Naive B cell (primary cell): ENCODE results near the gene CD40LG. TPM values are rescaled to one million over a fixed set of nuclear protein-coding genes. Genes with fewer than 3 reads are reported as not detected.

ENCODE experiments used
- ATAC-seq, 2 donors: fragments of 150-1000 bp; cut with Tn5 transposase; 2 replicates each; pipeline ENCODE4 v1.10.0; 2021; ENCODE audit warnings: low read depth in 2 of 2, mild to moderate bottlenecking in 2 of 2, moderate library complexity in 2 of 2
- DNase-seq: peaks from one replicate; pipeline ENCODE4 v3.0.0; 2022
- H3K27ac Mint-ChIP-seq, 6 donors: one replicate each; pipeline ENCODE4 v1.8.0; 2020 to 2022; ENCODE audit warnings: mild to moderate bottlenecking in 6 of 6, mixed read lengths in 6 of 6, moderate library complexity in 5 of 6, inconsistent platforms in 2 of 6
- H3K27me3 Mint-ChIP-seq, 3 donors: one replicate each; pipeline ENCODE4 v1.8.0; 2021 to 2022; ENCODE audit warnings: mixed read lengths in 3 of 3, mild to moderate bottlenecking in 1 of 3
- H3K36me3 Mint-ChIP-seq, 2 donors: one replicate each; pipeline ENCODE4 v1.8.0; 2020 to 2022; ENCODE audit warnings: mixed read lengths in 2 of 2, inconsistent platforms in 1 of 2, mild to moderate bottlenecking in 1 of 2
- H3K4me1 Mint-ChIP-seq, 3 donors: one replicate each; pipeline ENCODE4 v1.8.0; 2020 to 2022; ENCODE audit warnings: mixed read lengths in 3 of 3, inconsistent platforms in 1 of 3, mild to moderate bottlenecking in 1 of 3, moderate library complexity in 1 of 3
- H3K4me3 Mint-ChIP-seq, 8 donors: one replicate each; pipeline ENCODE4 v1.8.0; 2020 to 2022; ENCODE audit warnings: mild to moderate bottlenecking in 8 of 8, mixed read lengths in 8 of 8, moderate library complexity in 8 of 8, inconsistent platforms in 2 of 8
- H3K9me3 Mint-ChIP-seq, 7 donors: one replicate each; pipeline ENCODE4 v1.8.0; 2020 to 2022; ENCODE audit warnings: mixed read lengths in 7 of 7, mild to moderate bottlenecking in 5 of 7, inconsistent platforms in 2 of 7, moderate library complexity in 1 of 7
- polyA plus RNA-seq, 6 donors: library from polyadenylated mRNA; unstranded; fragments of 300-500 nt; fragmentation: Illumina TruSeq; gene quantifications; one replicate each; pipeline ENCODE4 v1.2.3, GENCODE V29; 2021; ENCODE audit warnings: low read depth in 6 of 6

The CD40LG gene
- polyA plus RNA-seq = under 1 TPM in 1 of 6 donors, not detected in 5; 0.32 TPM

DNA sequence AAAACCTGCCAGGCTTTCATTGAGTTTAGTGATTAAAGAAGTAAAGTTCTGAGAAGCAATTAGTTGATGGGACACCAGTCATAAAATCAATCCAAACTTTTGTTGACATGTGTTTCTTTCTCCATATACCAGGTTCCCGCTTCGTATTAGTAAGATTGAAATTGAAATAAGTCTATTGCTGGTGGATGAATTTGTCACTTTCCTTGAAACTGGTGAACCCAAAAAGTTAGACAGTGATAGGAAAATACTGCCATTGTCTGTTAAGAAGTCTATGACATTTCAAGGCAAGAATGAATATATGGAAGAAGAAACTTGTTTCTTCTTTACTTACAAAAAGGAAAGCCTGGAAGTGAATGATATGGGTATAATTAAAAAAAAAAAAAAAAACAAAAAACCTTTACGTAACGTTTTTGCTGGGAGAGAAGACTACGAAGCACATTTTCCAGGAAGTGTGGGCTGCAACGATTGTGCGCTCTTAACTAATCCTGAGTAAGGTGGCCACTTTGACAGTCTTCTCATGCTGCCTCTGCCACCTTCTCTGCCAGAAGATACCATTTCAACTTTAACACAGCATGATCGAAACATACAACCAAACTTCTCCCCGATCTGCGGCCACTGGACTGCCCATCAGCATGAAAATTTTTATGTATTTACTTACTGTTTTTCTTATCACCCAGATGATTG, at the start of gene CD40LG:
CD40LG (plus strand) TSS at position 482 of the 684 bp plus-strand sequence; CDS start at position 573, 91 bp downstream.
- Mint-ChIP-seq H3K9me3 (peaks cover 0 to 4% (median 0%) of the 10 kb centered on the region in 7 donors), H3K4me3 (no peak within 1 kb of the TSS), H3K27me3 (no peaks in the 10 kb centered on the region), H3K4me1 (no peaks in the 10 kb centered on the region), H3K36me3 (peaks cover 0 to 6% of the 10 kb centered on the region in 2 donors), H3K27ac (no peak within 1 kb of the TSS)
- no peak for DNase-seq
- ATAC-seq = no peak

DNA sequence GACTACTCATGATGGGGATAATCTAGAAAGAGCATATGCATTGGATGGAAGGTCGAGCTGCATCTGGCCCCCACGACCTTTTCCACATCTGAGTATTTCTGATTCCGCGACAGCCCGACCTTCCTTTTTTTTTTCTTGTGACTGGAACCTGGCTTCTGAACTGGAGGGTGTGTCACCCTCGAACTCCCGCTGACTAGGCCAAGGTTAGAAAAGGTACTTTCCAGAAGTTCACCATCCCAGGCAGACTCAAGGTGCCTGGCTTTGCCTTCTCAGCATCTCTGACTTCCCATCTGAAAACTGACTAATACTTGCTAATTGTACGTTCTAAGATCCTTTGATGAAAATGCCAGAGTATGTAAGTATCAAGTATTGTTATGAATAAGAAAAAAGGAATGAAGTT, 49.3 kb upstream of the CD40LG start:
- Mint-ChIP-seq H3K9me3 (peaks cover 0 to 1% (median 0%) of the 10 kb centered on the region in 7 donors), H3K4me1 (no peaks in the 10 kb centered on the region), H3K36me3 (no peaks in the 10 kb centered on the region), H3K27ac (no peak overlapping the region), H3K4me3 (no peak overlapping the region), H3K27me3 (peaks cover 0 to 7% (median 3%) of the 10 kb centered on the region in 3 donors)
- ATAC-seq (no peak), DNase-seq (no peak)

DNA sequence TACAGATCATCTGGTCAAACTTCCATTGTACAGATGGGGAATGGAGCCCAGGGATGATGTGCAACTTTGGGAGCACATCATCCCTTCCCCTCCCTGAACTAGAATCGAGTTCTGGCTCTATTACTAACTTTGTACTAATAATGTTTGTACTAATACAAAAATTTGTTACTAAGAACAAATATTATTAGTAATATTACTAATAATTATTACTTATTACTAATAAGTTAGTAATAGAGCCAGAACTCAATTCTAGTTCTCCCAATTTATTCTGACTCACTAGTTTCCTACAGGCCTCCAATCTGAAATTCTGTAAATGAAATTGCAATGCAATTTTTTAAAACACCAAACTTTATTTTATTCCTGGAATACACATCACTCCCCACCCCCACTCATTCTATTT, 47.9 kb upstream of the CD40LG start:
- Mint-ChIP-seq H3K27me3 (peaks cover 0 to 7% (median 3%) of the 10 kb centered on the region in 3 donors), H3K9me3 (peaks cover 0 to 2% (median 0%) of the 10 kb centered on the region in 7 donors), H3K36me3 (no peaks in the 10 kb centered on the region), H3K4me3 (no peak overlapping the region), H3K4me1 (no peaks in the 10 kb centered on the region), H3K27ac (no peak overlapping the region)
- DNase-seq (no peak), ATAC-seq (no peak)

DNA sequence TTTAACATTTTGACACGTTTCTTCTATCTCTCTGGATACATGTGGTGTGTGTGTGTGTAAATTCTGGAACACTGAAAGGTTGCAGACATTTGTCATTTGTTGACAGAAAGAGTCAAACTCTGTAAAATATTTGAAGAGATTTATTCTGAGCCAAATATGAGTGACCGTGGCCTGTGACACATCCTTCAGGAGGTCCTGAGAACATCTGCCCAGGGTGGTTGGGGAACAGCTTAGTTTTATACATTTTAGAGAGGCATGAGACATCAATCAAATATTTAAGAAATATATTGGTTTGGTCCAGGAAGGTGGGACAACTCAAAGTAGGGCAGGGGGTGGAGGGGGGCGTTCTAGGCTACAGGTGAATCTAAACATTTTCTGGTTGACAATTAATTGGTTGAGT, 40.7 kb upstream of the CD40LG start:
- ATAC-seq (no peak), DNase-seq (no peak)
- Mint-ChIP-seq H3K4me1 (peaks cover 0 to 2% (median 0%) of the 10 kb centered on the region in 3 donors), H3K4me3 (no peak overlapping the region), H3K27me3 (peaks cover 0 to 8% (median 0%) of the 10 kb centered on the region in 3 donors), H3K27ac (peak overlapping the region in 1 of 6 donors; percentile 31), H3K36me3 (no peaks in the 10 kb centered on the region), H3K9me3 (peaks cover 0 to 2% (median 0%) of the 10 kb centered on the region in 7 donors)

DNA sequence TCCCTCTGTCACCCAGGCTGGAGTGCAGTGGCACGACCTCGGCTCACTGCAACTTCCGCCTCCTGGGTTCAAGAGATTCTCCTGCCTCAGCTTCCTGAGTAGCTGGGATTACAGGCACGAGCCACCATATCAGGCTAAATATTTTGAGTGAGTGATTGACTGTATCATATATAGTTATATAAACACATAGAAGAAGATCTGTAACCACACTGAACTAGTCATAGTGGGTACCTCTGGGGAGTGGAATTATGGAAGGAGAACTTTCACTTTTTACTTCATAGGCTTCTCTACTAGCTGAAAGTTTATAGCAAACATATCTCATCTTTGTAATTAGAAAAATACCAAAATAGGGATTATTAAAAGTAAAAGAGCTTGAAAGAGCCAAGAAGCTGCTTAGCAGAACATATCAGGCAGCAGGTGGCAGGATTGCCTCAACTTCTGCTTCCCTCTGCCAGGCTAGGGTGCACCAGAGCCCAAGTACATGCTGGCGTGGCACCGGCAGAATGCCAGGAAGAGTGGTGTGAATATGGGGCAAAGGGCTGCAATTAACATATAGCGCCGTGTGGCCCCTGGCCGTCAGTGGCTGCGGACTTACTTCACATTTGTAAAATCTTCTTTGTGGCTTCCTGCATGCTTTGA, 39.5 kb upstream of the CD40LG start:
- Mint-ChIP-seq H3K9me3 (peaks cover 0 to 2% (median 0%) of the 10 kb centered on the region in 7 donors), H3K4me3 (no peak overlapping the region), H3K4me1 (peaks cover 0 to 2% (median 0%) of the 10 kb centered on the region in 3 donors), H3K27me3 (peaks cover 0 to 8% (median 0%) of the 10 kb centered on the region in 3 donors), H3K36me3 (no peaks in the 10 kb centered on the region), H3K27ac (no peak overlapping the region)
- peak; percentile 35 to 52 for ATAC-seq
- peak; percentile 29 for DNase-seq

DNA sequence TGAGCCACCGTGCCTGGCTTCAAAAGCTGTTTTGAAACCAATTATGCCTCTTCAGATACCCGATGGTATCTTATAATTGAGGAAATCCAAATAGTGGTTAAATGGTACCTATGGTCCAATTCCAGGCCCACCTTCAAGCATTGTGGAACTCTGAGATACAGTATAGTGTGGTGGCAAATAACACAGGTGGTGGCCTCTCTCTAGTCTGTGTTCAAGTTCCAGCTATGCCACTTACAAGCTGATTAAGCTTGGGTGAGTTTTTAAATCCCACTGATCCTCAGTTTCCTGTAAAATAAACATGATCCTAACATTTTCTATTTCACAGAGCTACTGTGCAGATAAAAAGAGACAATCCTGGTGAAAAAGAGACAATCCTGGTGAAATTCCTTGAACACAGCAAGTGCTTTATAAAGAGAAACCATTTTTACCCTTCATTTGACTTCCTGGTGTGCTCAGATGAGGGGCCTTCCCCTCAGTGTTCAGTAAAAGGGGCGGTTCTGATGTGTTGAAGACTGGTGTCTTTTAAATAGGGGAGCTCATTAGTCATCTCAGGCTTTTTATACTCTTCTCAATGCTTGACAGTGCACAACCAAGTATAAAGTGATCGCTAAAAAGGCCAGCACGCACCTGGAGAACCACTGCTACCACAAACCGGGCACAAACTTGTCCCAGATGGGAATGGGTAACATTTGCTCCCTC, 30.8 kb upstream of the CD40LG start:
- ATAC-seq (no peak), DNase-seq (no peak)
- H3K4me3 Mint-ChIP-seq = peak overlapping the region in 1 of 8 donors; percentile 2
- H3K36me3 Mint-ChIP-seq = no peaks in the 10 kb centered on the region
- H3K27ac Mint-ChIP-seq = peak overlapping the region in 1 of 6 donors; percentile 74
- H3K9me3 Mint-ChIP-seq = peaks cover 0 to 2% (median 0%) of the 10 kb centered on the region in 7 donors
- H3K27me3 Mint-ChIP-seq = no peaks in the 10 kb centered on the region
- peaks cover 0 to 2% (median 0%) of the 10 kb centered on the region in 3 donors for H3K4me1 Mint-ChIP-seq

DNA sequence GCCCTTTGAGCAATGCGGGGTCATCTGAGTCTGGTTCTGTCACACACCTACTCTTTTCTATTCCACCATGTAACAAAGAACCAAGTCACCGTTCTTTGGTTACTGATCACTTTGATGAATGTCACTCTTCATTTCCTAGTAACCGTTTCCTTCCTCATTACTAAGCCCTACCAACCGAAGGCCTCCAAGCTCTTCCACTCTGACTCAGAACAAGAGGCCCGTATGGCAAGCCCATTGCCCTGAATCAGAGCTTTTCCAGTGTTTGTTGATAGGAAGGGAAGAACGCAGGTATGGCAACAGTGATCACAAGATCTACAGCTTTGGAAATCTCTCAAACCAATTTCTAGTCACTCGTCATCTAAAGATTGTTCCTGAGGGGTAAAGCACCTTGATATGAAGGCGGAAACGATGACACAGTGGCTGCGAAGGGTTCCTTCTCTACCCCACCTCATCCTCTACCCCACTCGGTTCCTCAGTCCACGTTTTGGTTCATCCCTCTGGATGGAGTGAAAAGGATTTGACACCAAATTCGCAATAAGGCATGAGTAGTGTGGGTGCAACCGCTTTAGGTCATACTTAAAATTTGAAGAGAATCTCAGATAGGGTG, 28.0 kb upstream of the CD40LG start:
- Mint-ChIP-seq H3K4me3 (no peak overlapping the region), H3K36me3 (peaks cover 0 to 7% of the 10 kb centered on the region in 2 donors), H3K4me1 (no peaks in the 10 kb centered on the region), H3K9me3 (peaks cover 0 to 2% (median 0%) of the 10 kb centered on the region in 7 donors), H3K27me3 (no peaks in the 10 kb centered on the region), H3K27ac (no peak overlapping the region)
- no peak for ATAC-seq
- no peak for DNase-seq

DNA sequence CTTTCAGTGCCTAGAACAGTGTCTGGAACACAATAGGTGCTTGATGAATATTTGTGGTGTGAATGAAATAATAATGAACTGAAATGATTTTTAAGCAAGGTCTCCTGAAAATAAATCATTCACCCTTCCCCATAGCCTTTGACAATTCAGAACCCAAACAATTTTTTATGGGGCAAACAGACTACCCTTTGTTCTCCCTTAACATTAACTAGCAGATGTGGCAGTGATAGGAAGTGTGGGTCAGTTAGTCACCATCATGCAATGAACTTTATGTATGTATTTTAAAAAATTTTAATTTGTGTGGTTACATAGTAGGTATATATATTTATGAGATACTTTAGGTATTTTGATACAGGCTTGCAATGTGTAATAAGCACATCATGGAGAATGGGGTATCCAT, 27.2 kb upstream of the CD40LG start:
- no peak overlapping the region for H3K27ac Mint-ChIP-seq
- H3K36me3 Mint-ChIP-seq = peaks cover 0 to 7% of the 10 kb centered on the region in 2 donors
- no peaks in the 10 kb centered on the region for H3K4me1 Mint-ChIP-seq
- peaks cover 0 to 2% (median 0%) of the 10 kb centered on the region in 7 donors for H3K9me3 Mint-ChIP-seq
- H3K27me3 Mint-ChIP-seq = no peaks in the 10 kb centered on the region
- DNase-seq (no peak), ATAC-seq (no peak)
- H3K4me3 Mint-ChIP-seq = no peak overlapping the region

DNA sequence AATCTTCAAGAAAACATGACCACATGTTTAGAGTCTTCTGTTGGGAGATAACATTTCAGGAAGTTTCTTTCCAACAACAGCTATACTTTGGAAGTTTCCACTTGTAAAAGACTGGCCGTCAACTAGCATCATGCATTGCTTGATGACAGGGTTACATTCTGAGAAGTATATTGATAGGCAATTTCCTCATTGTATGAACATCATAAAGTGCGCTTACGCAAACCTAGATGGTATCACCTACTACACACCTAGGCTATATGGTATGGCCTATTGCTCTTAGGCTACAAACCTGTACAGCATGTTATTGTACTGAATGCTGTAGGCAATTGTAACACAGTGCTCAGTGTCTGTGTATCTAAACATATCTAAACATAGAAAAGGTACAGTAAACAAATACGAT, 25.4 kb upstream of the CD40LG start:
- ATAC-seq = no peak
- H3K4me3 Mint-ChIP-seq = no peak overlapping the region
- peaks cover 0 to 7% of the 10 kb centered on the region in 2 donors for H3K36me3 Mint-ChIP-seq
- no peaks in the 10 kb centered on the region for H3K27me3 Mint-ChIP-seq
- no peaks in the 10 kb centered on the region for H3K4me1 Mint-ChIP-seq
- H3K9me3 Mint-ChIP-seq = peaks cover 0 to 2% (median 0%) of the 10 kb centered on the region in 7 donors
- no peak for DNase-seq
- no peak overlapping the region for H3K27ac Mint-ChIP-seq

DNA sequence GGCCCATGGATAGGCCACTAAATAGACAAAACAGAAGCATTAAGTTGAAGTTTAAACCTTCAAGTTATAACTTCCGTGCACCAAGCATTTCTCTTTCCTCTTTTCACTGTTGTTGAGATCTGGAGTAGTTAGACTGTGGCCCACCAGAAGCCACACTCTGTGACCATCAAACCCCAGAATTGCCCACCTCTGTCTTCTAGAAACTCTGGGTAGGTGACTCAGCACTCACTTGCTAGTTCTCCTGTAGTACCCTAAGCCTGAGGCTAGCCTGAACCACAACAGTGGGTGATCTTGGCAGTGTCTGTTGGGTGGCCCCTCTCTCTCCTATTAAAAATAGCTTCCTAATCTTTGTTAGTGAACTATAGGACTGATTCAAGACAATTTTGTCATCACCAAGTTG, 24.6 kb upstream of the CD40LG start:
- H3K4me1 Mint-ChIP-seq = no peaks in the 10 kb centered on the region
- no peak for DNase-seq
- H3K27me3 Mint-ChIP-seq = no peaks in the 10 kb centered on the region
- no peak overlapping the region for H3K27ac Mint-ChIP-seq
- H3K4me3 Mint-ChIP-seq = peak overlapping the region in 1 of 8 donors; percentile 76
- H3K9me3 Mint-ChIP-seq = peaks cover 0 to 2% (median 0%) of the 10 kb centered on the region in 7 donors
- H3K36me3 Mint-ChIP-seq = peaks cover 0 to 7% of the 10 kb centered on the region in 2 donors
- ATAC-seq = no peak

DNA sequence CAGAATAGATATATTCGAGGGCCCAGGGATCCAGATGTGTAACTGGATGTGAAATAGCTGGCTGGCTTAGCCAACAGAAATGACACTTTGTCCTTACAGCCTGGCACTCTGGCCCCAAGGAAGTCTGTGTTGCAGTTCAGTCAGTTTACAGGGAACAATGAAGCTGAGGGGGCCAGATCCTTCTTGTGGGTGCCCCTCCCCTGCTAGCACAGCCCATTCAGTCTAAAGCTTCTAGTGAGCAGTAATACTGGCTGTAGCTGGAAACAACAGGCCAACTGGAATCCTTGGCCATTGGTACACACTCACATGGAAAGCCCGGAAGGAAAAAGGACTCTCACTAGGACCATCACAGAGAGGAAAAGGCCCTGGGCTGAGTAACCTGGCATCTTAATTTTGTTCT, 22.7 kb upstream of the CD40LG start:
- no peak for DNase-seq
- ATAC-seq = no peak
- peak overlapping the region in 1 of 8 donors; percentile 48 for H3K4me3 Mint-ChIP-seq
- peaks cover 0 to 2% (median 0%) of the 10 kb centered on the region in 7 donors for H3K9me3 Mint-ChIP-seq
- no peaks in the 10 kb centered on the region for H3K27me3 Mint-ChIP-seq
- no peaks in the 10 kb centered on the region for H3K4me1 Mint-ChIP-seq
- no peak overlapping the region for H3K27ac Mint-ChIP-seq
- H3K36me3 Mint-ChIP-seq = peaks cover 0 to 7% of the 10 kb centered on the region in 2 donors

DNA sequence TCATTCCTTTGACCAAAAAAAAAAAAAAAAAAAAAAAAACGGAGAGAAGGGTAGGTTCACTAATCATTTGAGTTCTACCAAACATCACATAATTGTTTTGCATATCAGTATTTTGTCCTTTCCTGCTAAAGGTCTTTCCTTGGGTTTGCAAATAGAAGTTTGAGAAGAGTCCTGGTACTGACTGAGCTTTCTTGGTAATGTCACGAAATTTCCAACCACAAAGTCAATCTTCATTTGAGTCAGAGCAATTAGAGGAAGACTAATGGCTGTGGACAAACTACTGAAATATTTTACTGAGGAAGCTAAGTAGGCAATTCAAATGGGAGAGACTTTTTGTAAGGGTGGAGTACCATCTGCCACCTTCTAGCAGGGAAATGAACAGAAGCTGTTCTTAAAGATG, 21.7 kb upstream of the CD40LG start:
- Mint-ChIP-seq H3K27me3 (no peaks in the 10 kb centered on the region), H3K36me3 (peaks cover 0 to 7% of the 10 kb centered on the region in 2 donors), H3K4me3 (no peak overlapping the region), H3K27ac (no peak overlapping the region), H3K4me1 (no peaks in the 10 kb centered on the region), H3K9me3 (peaks cover 0 to 2% (median 0%) of the 10 kb centered on the region in 7 donors)
- DNase-seq = no peak
- ATAC-seq = no peak

DNA sequence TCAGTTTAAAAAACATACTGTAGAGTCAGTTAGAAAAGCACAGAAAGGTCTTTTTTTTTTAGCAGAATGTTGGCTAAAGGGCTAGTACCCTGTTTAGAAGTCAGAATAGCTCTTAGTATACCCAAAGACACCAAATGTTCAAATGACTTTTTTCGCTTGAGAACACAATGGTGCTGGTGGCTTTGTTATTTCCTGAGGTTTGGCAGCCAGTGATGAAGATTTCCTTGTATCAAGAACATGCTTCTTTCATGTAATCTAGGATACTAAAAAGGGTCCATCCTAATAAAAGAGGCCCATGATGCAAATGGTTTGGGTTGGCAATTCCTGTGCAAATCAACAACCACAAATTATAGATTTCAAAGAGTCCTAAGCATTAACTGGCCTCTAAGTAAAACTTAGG, 21.1 kb upstream of the CD40LG start:
- DNase-seq (no peak), ATAC-seq (no peak)
- Mint-ChIP-seq H3K4me3 (no peak overlapping the region), H3K27ac (no peak overlapping the region), H3K27me3 (no peaks in the 10 kb centered on the region), H3K9me3 (peaks cover 0 to 2% (median 0%) of the 10 kb centered on the region in 7 donors), H3K4me1 (no peaks in the 10 kb centered on the region), H3K36me3 (peaks cover 0 to 7% of the 10 kb centered on the region in 2 donors)
